GM23338 (cell line): ENCODE measurements around the gene RNF121. TPM values are rescaled to one million over a fixed set of nuclear protein-coding genes. Genes with fewer than 3 reads are reported as not detected.

Experiments used
- ATAC-seq: fragments of 200-7000 bp; cut with Tn5 transposase; 3 replicates; pipeline ENCODE4 v1.9.1; 2020
- DNase-seq: peaks from one replicate; pipeline ENCODE4 v3.0.0-alpha.2; 2015; ENCODE audit warnings: low spot score
- H2AFZ ChIP-seq: fragments of 200-600 bp; sonication (generic); 2 replicates; pipeline ENCODE4 v1.8.0; 2016; ENCODE audit warnings: antibody characterized with exemption, mild to moderate bottlenecking, moderate library complexity
- H3F3A ChIP-seq: fragments of 200-600 bp; sonication (generic); replicated peaks from 2 replicates; pipeline ENCODE4 v1.8.0; 2017; ENCODE audit warnings: antibody characterized with exemption, mixed run types, low read depth
- H3K27ac ChIP-seq: fragments of 200-600 bp; sonication (generic); 2 replicates; pipeline ENCODE4 v1.6.1; 2016; ENCODE audit warnings: low read depth
- H3K27me3 ChIP-seq: fragments of 200-600 bp; sonication (generic); 2 replicates; pipeline ENCODE4 v1.8.0; 2016; ENCODE audit warnings: mild to moderate bottlenecking, mixed run types, moderate library complexity; ENCODE audit not compliant: insufficient read depth
- H3K36me3 ChIP-seq: fragments of 200-600 bp; sonication (generic); 2 replicates; pipeline ENCODE4 v1.8.0; 2016; ENCODE audit warnings: mild to moderate bottlenecking; ENCODE audit not compliant: insufficient read depth
- H3K4me1 ChIP-seq: fragments of 200-600 bp; sonication (generic); 2 replicates; pipeline ENCODE4 v1.8.0; 2016; ENCODE audit warnings: mild to moderate bottlenecking, moderate library complexity; ENCODE audit not compliant: insufficient read depth
- H3K4me2 ChIP-seq: fragments of 200-600 bp; sonication (generic); 2 replicates; pipeline ENCODE4 v1.7.1; 2017; ENCODE audit warnings: mixed run types
- H3K4me3 ChIP-seq: fragments of 200-600 bp; sonication (generic); 2 replicates; pipeline ENCODE4 v1.6.1; 2016; ENCODE audit warnings: mixed run types
- H3K79me2 ChIP-seq: fragments of 200-600 bp; sonication (generic); replicated peaks from 2 replicates; pipeline ENCODE4 v1.8.0; 2017; ENCODE audit warnings: mild to moderate bottlenecking; ENCODE audit not compliant: insufficient read depth
- H3K9me2 ChIP-seq: fragments of 200-600 bp; sonication (generic); 2 replicates; pipeline ENCODE4 v1.8.0; 2017; ENCODE audit not compliant: insufficient read depth
- H4K20me1 ChIP-seq: fragments of 200-600 bp; sonication (generic); replicated peaks from 2 replicates; pipeline ENCODE4 v1.8.0; 2017; ENCODE audit warnings: mild to moderate bottlenecking; ENCODE audit not compliant: insufficient read depth
- H3K27ac Mint-ChIP-seq: 2 replicates; pipeline ENCODE4 v1.8.0; 2020; ENCODE audit warnings: inconsistent platforms, mild to moderate bottlenecking, moderate library complexity, mixed read lengths
- H3K27me3 Mint-ChIP-seq: 3 replicates; pipeline ENCODE4 v1.8.0; 2022; ENCODE audit warnings: low read depth, mild to moderate bottlenecking, moderate library complexity, mixed read lengths, inconsistent platforms; ENCODE audit not compliant: insufficient read depth, poor library complexity
- H3K36me3 Mint-ChIP-seq: 3 replicates; pipeline ENCODE4 v1.8.0; 2021; ENCODE audit warnings: low read depth, mild to moderate bottlenecking, inconsistent platforms, moderate library complexity, mixed read lengths
- H3K4me1 Mint-ChIP-seq: 3 replicates; pipeline ENCODE4 v1.8.0; 2020; ENCODE audit warnings: mild to moderate bottlenecking, inconsistent platforms, mixed read lengths
- H3K4me3 Mint-ChIP-seq: 3 replicates; pipeline ENCODE4 v1.8.0; 2021; ENCODE audit warnings: moderate library complexity, mild to moderate bottlenecking, inconsistent platforms, mixed read lengths
- H3K9me3 Mint-ChIP-seq: 3 replicates; pipeline ENCODE4 v1.8.0; 2020; ENCODE audit warnings: moderate library complexity, mild to moderate bottlenecking, inconsistent platforms, mixed read lengths
- CREB1 ChIP-seq: fragments of 250-450 bp; sonication (Bioruptor Pico); IDR thresholded peaks from 2 replicates; pipeline ENCODE4 v1.5.0; 2020; ENCODE audit warnings: low read depth, mild to moderate bottlenecking, moderate library complexity
- EZH2phosphoT487 ChIP-seq: fragments of 200-600 bp; sonication (generic); IDR thresholded peaks from one replicate; pipeline ENCODE4 v1.8.1; 2018; ENCODE audit warnings: antibody characterized with exemption; ENCODE audit not compliant: unreplicated experiment
- JUNB ChIP-seq: IDR thresholded peaks from one replicate; pipeline ENCODE4 v1.6.1; 2016; ENCODE audit warnings: antibody characterized with exemption; ENCODE audit not compliant: unreplicated experiment
- POLR2AphosphoS5 ChIP-seq: IDR thresholded peaks from 2 replicates; pipeline ENCODE4 v1.6.1; 2016; ENCODE audit warnings: antibody characterized with exemption, low read depth
- STAT1 ChIP-seq: IDR thresholded peaks from one replicate; pipeline ENCODE4 v1.6.1; 2016; ENCODE audit warnings: antibody characterized with exemption; ENCODE audit not compliant: unreplicated experiment
- ZNF114 ChIP-seq: fragments of 250-450 bp; sonication (Bioruptor Pico); IDR thresholded peaks from 2 replicates; pipeline ENCODE4 v1.5.0; 2020; ENCODE audit warnings: mild to moderate bottlenecking, moderate library complexity
- ZNF331 ChIP-seq: fragments of 250-450 bp; sonication (Bioruptor Pico); IDR thresholded peaks from 2 replicates; pipeline ENCODE4 v1.5.0; 2020; ENCODE audit warnings: low read depth, mild to moderate bottlenecking, moderate library complexity
- polyA plus RNA-seq: library from polyadenylated mRNA; unstranded; fragments of >200 nt; fragmentation: Nextera tagmentation; extraction: Ambion mirVana; gene quantifications from 2 replicates; pipeline ENCODE4 v1.2.1, GENCODE V29; 2016
- total RNA-seq: library from RNA; depleted of rRNA; stranded (reverse); fragments of >200 nt; shearing (Covaris generic); gene quantifications from 2 replicates; pipeline ENCODE4 v1.2.3, GENCODE V29; 2014
- TF ChIP-seq, protein P1 (sequence below): IDR thresholded peaks from one replicate; pipeline ENCODE4 v1.6.1; 2018; ENCODE audit warnings: antibody characterized with exemption; ENCODE audit not compliant: unreplicated experiment
- TF ChIP-seq, protein P2 (sequence below): fragments of 250-450 bp; sonication (Bioruptor Pico); IDR thresholded peaks from 2 replicates; pipeline ENCODE4 v1.5.0; 2020; ENCODE audit warnings: mild to moderate bottlenecking, moderate library complexity
- TF ChIP-seq, protein P3 (sequence below), 2 experiments: fragments of 200-600 bp in 1 of 2; sonication (generic) in 1 of 2; conservative IDR thresholded peaks; 2 replicates each; pipeline versions ENCODE4 v1.5.1 to v1.6.1; 2016 to 2017; ENCODE audit warnings: antibody characterized with exemption in 2 of 2, low read depth in 2 of 2, mild to moderate bottlenecking in 2 of 2, moderate library complexity in 1 of 2

The RNF121 gene
- total and polyA plus RNA-seq, 2 experiments from 2014 or later: 7.8 to 37.7 TPM

DNA sequence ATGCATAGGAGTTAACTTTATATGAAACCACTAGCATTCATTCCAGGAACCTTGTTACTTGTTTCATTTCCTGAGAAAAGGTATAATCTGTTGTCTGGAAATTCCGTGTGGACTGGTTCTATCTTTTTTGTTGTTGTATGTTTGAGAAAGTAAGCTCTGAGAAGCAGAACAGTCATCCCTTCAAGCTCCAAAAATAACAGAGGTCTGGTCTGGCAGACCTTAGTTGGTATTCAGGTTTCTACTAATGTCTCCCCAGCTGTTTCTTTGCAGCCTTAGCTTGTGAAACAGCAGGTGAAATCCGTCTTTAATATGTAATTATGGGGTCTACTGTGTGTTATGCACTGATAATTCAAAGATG is 2.4 kb downstream of the RNF121 start:
- Histone ChIP-seq H3K9me2 (no peaks in the 10 kb centered on the region), H4K20me1 (peaks cover 44% of the 10 kb centered on the region; the same call in 1 of the 2 replicates), H3K4me1 (peaks cover 15% of the 10 kb centered on the region), H3K27me3 (no peaks in the 10 kb centered on the region), H3K4me3 (no peak overlapping the region), H3K27ac (no peak overlapping the region), H3K4me2 (no peak overlapping the region), H2AFZ (no peak overlapping the region), H3F3A (no peaks in the 10 kb centered on the region), H3K36me3 (no peaks in the 10 kb centered on the region; the same call in 1 of the 2 replicates), H3K79me2 (peaks cover 84% of the 10 kb centered on the region)
- TF ChIP-seq JUNB (no peak), EZH2phosphoT487 (no peak), CREB1 (CRISPR knock-in tag) (no peak), STAT1 (no peak), ZNF114 (no peak), POLR2AphosphoS5 (no peak), ZNF331 (CRISPR knock-in tag) (no peak)
- TF ChIP-seq, protein P1, sequence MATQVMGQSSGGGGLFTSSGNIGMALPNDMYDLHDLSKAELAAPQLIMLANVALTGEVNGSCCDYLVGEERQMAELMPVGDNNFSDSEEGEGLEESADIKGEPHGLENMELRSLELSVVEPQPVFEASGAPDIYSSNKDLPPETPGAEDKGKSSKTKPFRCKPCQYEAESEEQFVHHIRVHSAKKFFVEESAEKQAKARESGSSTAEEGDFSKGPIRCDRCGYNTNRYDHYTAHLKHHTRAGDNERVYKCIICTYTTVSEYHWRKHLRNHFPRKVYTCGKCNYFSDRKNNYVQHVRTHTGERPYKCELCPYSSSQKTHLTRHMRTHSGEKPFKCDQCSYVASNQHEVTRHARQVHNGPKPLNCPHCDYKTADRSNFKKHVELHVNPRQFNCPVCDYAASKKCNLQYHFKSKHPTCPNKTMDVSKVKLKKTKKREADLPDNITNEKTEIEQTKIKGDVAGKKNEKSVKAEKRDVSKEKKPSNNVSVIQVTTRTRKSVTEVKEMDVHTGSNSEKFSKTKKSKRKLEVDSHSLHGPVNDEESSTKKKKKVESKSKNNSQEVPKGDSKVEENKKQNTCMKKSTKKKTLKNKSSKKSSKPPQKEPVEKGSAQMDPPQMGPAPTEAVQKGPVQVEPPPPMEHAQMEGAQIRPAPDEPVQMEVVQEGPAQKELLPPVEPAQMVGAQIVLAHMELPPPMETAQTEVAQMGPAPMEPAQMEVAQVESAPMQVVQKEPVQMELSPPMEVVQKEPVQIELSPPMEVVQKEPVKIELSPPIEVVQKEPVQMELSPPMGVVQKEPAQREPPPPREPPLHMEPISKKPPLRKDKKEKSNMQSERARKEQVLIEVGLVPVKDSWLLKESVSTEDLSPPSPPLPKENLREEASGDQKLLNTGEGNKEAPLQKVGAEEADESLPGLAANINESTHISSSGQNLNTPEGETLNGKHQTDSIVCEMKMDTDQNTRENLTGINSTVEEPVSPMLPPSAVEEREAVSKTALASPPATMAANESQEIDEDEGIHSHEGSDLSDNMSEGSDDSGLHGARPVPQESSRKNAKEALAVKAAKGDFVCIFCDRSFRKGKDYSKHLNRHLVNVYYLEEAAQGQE: no peak
- TF ChIP-seq, protein P2, sequence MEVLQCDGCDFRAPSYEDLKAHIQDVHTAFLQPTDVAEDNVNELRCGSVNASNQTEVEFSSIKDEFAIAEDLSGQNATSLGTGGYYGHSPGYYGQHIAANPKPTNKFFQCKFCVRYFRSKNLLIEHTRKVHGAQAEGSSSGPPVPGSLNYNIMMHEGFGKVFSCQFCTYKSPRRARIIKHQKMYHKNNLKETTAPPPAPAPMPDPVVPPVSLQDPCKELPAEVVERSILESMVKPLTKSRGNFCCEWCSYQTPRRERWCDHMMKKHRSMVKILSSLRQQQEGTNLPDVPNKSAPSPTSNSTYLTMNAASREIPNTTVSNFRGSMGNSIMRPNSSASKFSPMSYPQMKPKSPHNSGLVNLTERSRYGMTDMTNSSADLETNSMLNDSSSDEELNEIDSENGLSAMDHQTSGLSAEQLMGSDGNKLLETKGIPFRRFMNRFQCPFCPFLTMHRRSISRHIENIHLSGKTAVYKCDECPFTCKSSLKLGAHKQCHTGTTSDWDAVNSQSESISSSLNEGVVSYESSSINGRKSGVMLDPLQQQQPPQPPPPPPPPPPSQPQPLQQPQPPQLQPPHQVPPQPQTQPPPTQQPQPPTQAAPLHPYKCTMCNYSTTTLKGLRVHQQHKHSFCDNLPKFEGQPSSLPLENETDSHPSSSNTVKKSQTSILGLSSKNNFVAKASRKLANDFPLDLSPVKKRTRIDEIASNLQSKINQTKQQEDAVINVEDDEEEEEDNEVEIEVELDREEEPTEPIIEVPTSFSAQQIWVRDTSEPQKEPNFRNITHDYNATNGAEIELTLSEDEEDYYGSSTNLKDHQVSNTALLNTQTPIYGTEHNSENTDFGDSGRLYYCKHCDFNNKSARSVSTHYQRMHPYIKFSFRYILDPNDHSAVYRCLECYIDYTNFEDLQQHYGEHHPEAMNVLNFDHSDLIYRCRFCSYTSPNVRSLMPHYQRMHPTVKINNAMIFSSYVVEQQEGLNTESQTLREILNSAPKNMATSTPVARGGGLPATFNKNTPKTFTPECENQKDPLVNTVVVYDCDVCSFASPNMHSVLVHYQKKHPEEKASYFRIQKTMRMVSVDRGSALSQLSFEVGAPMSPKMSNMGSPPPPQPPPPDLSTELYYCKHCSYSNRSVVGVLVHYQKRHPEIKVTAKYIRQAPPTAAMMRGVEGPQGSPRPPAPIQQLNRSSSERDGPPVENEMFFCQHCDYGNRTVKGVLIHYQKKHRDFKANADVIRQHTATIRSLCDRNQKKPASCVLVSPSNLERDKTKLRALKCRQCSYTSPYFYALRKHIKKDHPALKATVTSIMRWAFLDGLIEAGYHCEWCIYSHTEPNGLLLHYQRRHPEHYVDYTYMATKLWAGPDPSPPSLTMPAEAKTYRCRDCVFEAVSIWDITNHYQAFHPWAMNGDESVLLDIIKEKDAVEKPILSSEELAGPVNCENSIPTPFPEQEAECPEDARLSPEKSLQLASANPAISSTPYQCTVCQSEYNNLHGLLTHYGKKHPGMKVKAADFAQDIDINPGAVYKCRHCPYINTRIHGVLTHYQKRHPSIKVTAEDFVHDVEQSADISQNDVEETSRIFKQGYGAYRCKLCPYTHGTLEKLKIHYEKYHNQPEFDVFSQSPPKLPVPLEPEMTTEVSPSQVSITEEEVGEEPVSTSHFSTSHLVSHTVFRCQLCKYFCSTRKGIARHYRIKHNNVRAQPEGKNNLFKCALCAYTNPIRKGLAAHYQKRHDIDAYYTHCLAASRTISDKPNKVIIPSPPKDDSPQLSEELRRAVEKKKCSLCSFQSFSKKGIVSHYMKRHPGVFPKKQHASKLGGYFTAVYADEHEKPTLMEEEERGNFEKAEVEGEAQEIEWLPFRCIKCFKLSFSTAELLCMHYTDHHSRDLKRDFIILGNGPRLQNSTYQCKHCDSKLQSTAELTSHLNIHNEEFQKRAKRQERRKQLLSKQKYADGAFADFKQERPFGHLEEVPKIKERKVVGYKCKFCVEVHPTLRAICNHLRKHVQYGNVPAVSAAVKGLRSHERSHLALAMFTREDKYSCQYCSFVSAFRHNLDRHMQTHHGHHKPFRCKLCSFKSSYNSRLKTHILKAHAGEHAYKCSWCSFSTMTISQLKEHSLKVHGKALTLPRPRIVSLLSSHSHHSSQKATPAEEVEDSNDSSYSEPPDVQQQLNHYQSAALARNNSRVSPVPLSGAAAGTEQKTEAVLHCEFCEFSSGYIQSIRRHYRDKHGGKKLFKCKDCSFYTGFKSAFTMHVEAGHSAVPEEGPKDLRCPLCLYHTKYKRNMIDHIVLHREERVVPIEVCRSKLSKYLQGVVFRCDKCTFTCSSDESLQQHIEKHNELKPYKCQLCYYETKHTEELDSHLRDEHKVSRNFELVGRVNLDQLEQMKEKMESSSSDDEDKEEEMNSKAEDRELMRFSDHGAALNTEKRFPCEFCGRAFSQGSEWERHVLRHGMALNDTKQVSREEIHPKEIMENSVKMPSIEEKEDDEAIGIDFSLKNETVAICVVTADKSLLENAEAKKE (CRISPR knock-in tag): no peak
- TF ChIP-seq, protein P3, sequence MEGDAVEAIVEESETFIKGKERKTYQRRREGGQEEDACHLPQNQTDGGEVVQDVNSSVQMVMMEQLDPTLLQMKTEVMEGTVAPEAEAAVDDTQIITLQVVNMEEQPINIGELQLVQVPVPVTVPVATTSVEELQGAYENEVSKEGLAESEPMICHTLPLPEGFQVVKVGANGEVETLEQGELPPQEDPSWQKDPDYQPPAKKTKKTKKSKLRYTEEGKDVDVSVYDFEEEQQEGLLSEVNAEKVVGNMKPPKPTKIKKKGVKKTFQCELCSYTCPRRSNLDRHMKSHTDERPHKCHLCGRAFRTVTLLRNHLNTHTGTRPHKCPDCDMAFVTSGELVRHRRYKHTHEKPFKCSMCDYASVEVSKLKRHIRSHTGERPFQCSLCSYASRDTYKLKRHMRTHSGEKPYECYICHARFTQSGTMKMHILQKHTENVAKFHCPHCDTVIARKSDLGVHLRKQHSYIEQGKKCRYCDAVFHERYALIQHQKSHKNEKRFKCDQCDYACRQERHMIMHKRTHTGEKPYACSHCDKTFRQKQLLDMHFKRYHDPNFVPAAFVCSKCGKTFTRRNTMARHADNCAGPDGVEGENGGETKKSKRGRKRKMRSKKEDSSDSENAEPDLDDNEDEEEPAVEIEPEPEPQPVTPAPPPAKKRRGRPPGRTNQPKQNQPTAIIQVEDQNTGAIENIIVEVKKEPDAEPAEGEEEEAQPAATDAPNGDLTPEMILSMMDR (conservative IDR thresholded peaks at IDR 0.05; ENCODE audit: low read depth in 2 of 2): no peak
- peaks cover 5% of the 10 kb centered on the region for H3K27me3 Mint-ChIP-seq
- no peak for DNase-seq
- H3K4me1 Mint-ChIP-seq: peaks cover 6% of the 10 kb centered on the region
- H3K4me3 Mint-ChIP-seq: no peak overlapping the region
- ATAC-seq: no peak
- no peak overlapping the region for H3K27ac Mint-ChIP-seq
- H3K9me3 Mint-ChIP-seq: no peaks in the 10 kb centered on the region
- H3K36me3 Mint-ChIP-seq: peaks cover 4% of the 10 kb centered on the region; the same call in 2 of the 3 replicates
